CD8-positive, alpha-beta memory T cell (primary cell): ENCODE results near the gene PEX26. TPM values are rescaled to one million over a fixed set of nuclear protein-coding genes. Genes with fewer than 3 reads are reported as not detected.
"Not testable (repeated sequence)": the region's sequence is repeated elsewhere in the genome, so short reads cannot be mapped to it uniquely, and the experiment has no call there.

Experiments used
- CTCF ChIA-PET: fragments of 350-600 bp; sonication (Branson Sonifier 250); formaldehyde crosslinking; loops from one replicate; lab custom pipeline; 2021; ENCODE audit warnings: antibody characterized with exemption; lab: Charles Lee
- POLR2A ChIA-PET: fragments of 350-600 bp; sonication (Branson Sonifier 250); formaldehyde crosslinking; loops from one replicate; lab custom pipeline; 2021; ENCODE audit warnings: antibody characterized with exemption; lab: Charles Lee
- DNase-seq, 5 donors: peaks; one replicate each; pipeline versions ENCODE4 v3.0.0 to v3.0.0-alpha.2; 2020 to 2022; ENCODE audit warnings: mixed read lengths in 1 of 5
- H3K27ac ChIP-seq: one replicate; pipeline ENCODE4 v1.7.0; 2013; ENCODE audit warnings: low read depth, mild to moderate bottlenecking, low read length, moderate library complexity
- H3K27me3 ChIP-seq: 2 replicates; pipeline ENCODE4 v1.7.0; 2013; ENCODE audit warnings: low read length, mild to moderate bottlenecking; ENCODE audit not compliant: insufficient read depth, poor library complexity, severe bottlenecking
- H3K36me3 ChIP-seq: 2 replicates; pipeline ENCODE4 v1.7.0; 2013; ENCODE audit warnings: mild to moderate bottlenecking, low read length, moderate library complexity; ENCODE audit not compliant: insufficient read depth
- H3K4me1 ChIP-seq: 2 replicates; pipeline ENCODE4 v1.7.0; 2013; ENCODE audit warnings: mild to moderate bottlenecking, low read length, moderate library complexity; ENCODE audit not compliant: insufficient read depth
- H3K4me3 ChIP-seq: 2 replicates; pipeline ENCODE4 v1.7.0; 2013; ENCODE audit warnings: mild to moderate bottlenecking, low read length
- H3K9me3 ChIP-seq: 2 replicates; pipeline ENCODE4 v1.7.0; 2013; ENCODE audit warnings: mild to moderate bottlenecking, low read length
- H3K27ac Mint-ChIP-seq, 8 donors: one replicate each; pipeline ENCODE4 v1.8.0; 2020 to 2021; ENCODE audit warnings: mixed read lengths in 8 of 8, mild to moderate bottlenecking in 6 of 8, inconsistent platforms in 3 of 8, moderate library complexity in 3 of 8
- H3K27me3 Mint-ChIP-seq, 2 donors: one replicate each; pipeline ENCODE4 v1.8.0; 2020 to 2021; ENCODE audit warnings: mixed read lengths in 2 of 2, mild to moderate bottlenecking in 1 of 2, moderate library complexity in 1 of 2
- H3K36me3 Mint-ChIP-seq, 3 donors: one replicate each; pipeline ENCODE4 v1.8.0; 2020 to 2021; ENCODE audit warnings: mixed read lengths in 3 of 3, inconsistent platforms in 1 of 3, mild to moderate bottlenecking in 1 of 3
- H3K4me1 Mint-ChIP-seq, 3 donors: one replicate each; pipeline ENCODE4 v1.8.0; 2020 to 2021; ENCODE audit warnings: mixed read lengths in 3 of 3, inconsistent platforms in 1 of 3, mild to moderate bottlenecking in 1 of 3
- H3K4me3 Mint-ChIP-seq, 7 donors: one replicate each; pipeline ENCODE4 v1.8.0; 2020 to 2021; ENCODE audit warnings: mixed read lengths in 7 of 7, mild to moderate bottlenecking in 6 of 7, moderate library complexity in 4 of 7, inconsistent platforms in 2 of 7
- H3K9me3 Mint-ChIP-seq, 5 donors: one replicate each; pipeline ENCODE4 v1.8.0; 2020 to 2022; ENCODE audit warnings: mixed read lengths in 5 of 5, mild to moderate bottlenecking in 3 of 5, moderate library complexity in 2 of 5, inconsistent platforms in 1 of 5
- polyA plus RNA-seq: library from polyadenylated mRNA; unstranded; fragments of 300-500 nt; fragmentation: Illumina TruSeq; gene quantifications from one replicate; pipeline ENCODE4 v1.2.3, GENCODE V29; 2021
- total RNA-seq, 2 experiments: library from RNA; stranded (reverse); gene quantifications; one replicate each; pipeline ENCODE4 v1.2.3, GENCODE V29; 2021

The PEX26 gene
- total and polyA plus RNA-seq, 3 experiments from 2014 or later, result 6.0 to 59.3 (median 56.7) TPM

DNA sequence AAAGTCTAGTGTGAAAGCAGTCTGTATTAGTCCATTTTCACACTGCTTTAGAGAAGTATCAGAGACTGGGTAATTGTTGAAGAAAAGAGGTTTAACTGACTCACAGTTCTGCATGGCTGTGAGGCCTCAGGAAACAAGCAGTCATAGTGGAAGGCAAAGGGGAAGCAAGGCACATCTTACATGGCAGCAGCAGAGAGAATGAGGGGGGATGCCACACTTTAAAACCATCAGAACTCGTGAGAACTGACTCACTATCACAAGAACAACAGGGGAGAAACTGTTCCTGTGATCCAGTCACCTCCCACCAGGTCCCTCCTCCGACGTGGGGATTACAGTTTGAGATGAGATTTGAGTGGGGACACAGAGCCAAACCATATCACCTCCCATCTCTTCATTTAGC lies 19.0 kb downstream of the PEX26 start:
- CTCF ChIA-PET, result no interaction called here
- Histone ChIP-seq H3K27me3 (no peaks in the 10 kb centered on the region), H3K4me1 (no peaks in the 10 kb centered on the region), H3K27ac (no peak overlapping the region), H3K4me3 (no peak overlapping the region), H3K9me3 (no peaks in the 10 kb centered on the region), H3K36me3 (no peaks in the 10 kb centered on the region)
- POLR2A ChIA-PET, result no interaction called here
- H3K4me1 Mint-ChIP-seq, result peaks cover 5 to 10% (median 6%) of the 10 kb centered on the region in 3 donors
- H3K27me3 Mint-ChIP-seq, result no peaks in the 10 kb centered on the region
- H3K9me3 Mint-ChIP-seq, result no peaks in the 10 kb centered on the region
- H3K36me3 Mint-ChIP-seq, result peaks cover 9 to 51% (median 23%) of the 10 kb centered on the region in 3 donors
- no peak for DNase-seq
- H3K27ac Mint-ChIP-seq, result no peak overlapping the region
- H3K4me3 Mint-ChIP-seq, result no peak overlapping the region

DNA sequence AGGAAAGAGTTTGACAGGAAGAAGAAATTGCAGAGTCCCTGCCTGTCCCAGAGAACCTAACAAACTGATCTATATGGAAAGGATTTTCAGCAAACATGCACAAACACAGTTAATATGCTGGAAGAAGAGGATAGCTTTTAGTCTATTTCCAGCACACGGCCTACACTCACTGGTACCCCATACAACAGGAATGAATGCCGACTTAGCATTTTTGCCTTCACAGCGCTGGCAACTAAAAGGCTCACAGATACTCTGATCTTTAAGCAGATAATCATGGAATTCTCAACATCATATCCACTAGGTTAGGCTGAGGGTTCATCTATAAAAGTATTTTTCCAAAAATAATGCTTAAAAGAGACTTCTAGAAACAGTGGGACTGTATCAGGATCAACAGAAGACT lies 23.0 kb downstream of the PEX26 start:
- H3K9me3 ChIP-seq, result no peaks in the 10 kb centered on the region
- H3K4me3 ChIP-seq, result no peak overlapping the region
- Mint-ChIP-seq H3K36me3 (peaks cover 30 to 55% (median 35%) of the 10 kb centered on the region in 3 donors), H3K9me3 (peaks cover under 1 to 5% (median under 1%) of the 10 kb centered on the region in 5 donors), H3K27ac (no peak overlapping the region), H3K27me3 (peaks cover 16 to 22% of the 10 kb centered on the region in 2 donors), H3K4me1 (peaks cover 0 to 4% (median 0%) of the 10 kb centered on the region in 3 donors), H3K4me3 (no peak overlapping the region)
- no peaks in the 10 kb centered on the region for H3K36me3 ChIP-seq
- no peaks in the 10 kb centered on the region for H3K27me3 ChIP-seq
- CTCF ChIA-PET, result no interaction called here
- H3K27ac ChIP-seq, result no peak overlapping the region
- POLR2A ChIA-PET, result no interaction called here
- DNase-seq, result no peak
- no peaks in the 10 kb centered on the region for H3K4me1 ChIP-seq

DNA sequence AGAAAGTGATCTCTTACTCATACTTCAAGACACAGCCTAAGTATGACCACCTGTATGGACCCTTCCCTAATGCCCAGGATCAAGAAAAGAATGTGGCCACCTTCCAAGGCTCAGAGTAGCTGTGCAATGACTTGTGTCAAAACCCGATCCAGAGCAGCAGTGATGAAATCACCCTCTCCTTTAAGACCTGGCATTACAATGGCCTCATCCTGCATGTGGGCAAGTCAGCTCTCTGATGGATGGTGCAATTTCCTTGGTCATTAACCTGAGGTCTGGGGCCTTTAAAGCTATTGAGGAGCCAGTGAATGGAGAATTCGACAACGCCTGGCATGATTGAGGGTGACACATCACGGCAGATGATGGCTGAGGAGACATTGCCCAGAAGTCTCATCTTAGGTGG lies 23.7 kb downstream of the PEX26 start:
- H3K36me3 ChIP-seq, result no peaks in the 10 kb centered on the region
- no peak for DNase-seq
- H3K27me3 Mint-ChIP-seq, result peaks cover 19 to 26% of the 10 kb centered on the region in 2 donors
- H3K27ac Mint-ChIP-seq, result no peak overlapping the region
- H3K4me3 ChIP-seq, result no peak overlapping the region
- no peak overlapping the region for H3K4me3 Mint-ChIP-seq
- peaks cover 27 to 50% (median 39%) of the 10 kb centered on the region in 3 donors for H3K36me3 Mint-ChIP-seq
- H3K4me1 Mint-ChIP-seq, result peaks cover 0 to 4% (median 0%) of the 10 kb centered on the region in 3 donors
- POLR2A ChIA-PET, result no interaction called here
- no peak overlapping the region for H3K27ac ChIP-seq
- no peaks in the 10 kb centered on the region for H3K9me3 ChIP-seq
- H3K4me1 ChIP-seq, result no peaks in the 10 kb centered on the region
- CTCF ChIA-PET, result no interaction called here
- H3K27me3 ChIP-seq, result no peaks in the 10 kb centered on the region
- H3K9me3 Mint-ChIP-seq, result peaks cover 3 to 9% (median 5%) of the 10 kb centered on the region in 5 donors

DNA sequence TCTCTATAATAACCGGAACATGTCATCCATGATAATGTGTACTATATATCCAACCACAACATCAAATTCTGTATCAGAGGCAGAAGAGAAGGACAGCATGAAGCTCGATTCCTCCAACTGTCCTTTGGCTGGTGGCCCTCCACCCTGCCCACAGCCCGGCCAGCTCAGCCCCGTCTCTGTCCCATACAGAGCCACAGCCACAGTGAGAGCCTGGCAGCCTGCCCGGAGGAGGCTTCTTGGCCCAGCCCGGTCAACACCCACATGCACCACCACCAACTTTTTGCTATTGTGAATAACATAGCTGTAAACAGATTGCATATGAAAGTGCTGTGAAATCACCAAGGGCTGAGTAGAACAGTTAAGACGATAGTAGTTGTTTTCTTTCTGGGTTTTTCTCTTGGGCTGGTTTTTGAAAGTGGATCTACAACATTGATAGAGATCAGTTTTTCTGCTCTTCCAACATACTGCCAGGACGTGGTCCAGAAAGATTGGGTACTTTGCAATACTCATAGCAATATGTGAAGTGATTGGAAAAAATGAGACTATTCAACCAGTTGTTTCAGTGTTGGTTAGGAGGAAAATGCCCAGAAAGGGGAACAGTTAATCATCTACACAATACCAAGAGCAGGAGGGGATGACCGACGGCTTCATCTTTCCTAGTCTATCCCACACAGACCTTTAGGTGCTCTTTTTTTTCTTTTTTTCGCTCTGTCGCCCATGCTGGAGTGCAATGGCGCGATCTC lies 25.9 kb downstream of the PEX26 start:
- H3K27ac ChIP-seq, result no peak overlapping the region
- peaks cover 5% of the 10 kb centered on the region for H3K27me3 ChIP-seq
- Mint-ChIP-seq H3K27me3 (peaks cover 30 to 43% of the 10 kb centered on the region in 2 donors), H3K27ac (no peak overlapping the region), H3K9me3 (peaks cover 3 to 15% (median 8%) of the 10 kb centered on the region in 5 donors), H3K4me3 (no peak overlapping the region), H3K4me1 (no peaks in the 10 kb centered on the region), H3K36me3 (peaks cover 26 to 43% (median 38%) of the 10 kb centered on the region in 3 donors)
- H3K36me3 ChIP-seq, result no peaks in the 10 kb centered on the region
- CTCF ChIA-PET, result no interaction called here
- no peak overlapping the region for H3K4me3 ChIP-seq
- no peaks in the 10 kb centered on the region for H3K4me1 ChIP-seq
- DNase-seq, result no peak
- H3K9me3 ChIP-seq, result no peaks in the 10 kb centered on the region
- POLR2A ChIA-PET, result no interaction called here

DNA sequence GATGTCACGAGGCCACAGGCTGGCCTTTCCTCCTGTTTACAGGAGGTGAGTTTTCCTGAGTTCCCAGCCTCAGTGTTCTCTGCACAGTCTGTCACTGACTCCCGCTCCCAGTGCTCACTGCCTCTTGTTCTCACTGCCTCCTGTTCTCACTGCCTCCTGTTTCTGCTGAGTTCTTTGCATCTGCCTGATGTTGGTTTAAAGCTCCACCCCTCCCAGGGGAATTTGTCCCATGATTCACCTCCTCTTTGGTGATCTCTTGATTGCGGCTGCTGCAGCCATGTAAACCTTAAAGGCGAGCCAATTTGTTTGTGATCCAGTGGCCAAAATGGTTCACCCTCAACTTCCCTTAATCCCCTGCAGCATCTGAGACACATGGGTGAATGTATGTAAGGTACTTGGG lies 26.8 kb downstream of the PEX26 start:
- Histone ChIP-seq H3K4me1 (no peaks in the 10 kb centered on the region), H3K36me3 (no peaks in the 10 kb centered on the region), H3K27ac (no peak overlapping the region), H3K9me3 (no peaks in the 10 kb centered on the region), H3K27me3 (peaks cover 5% of the 10 kb centered on the region), H3K4me3 (no peak overlapping the region)
- H3K9me3 Mint-ChIP-seq, result peaks cover 3 to 15% (median 8%) of the 10 kb centered on the region in 5 donors
- POLR2A ChIA-PET, result no interaction called here
- peak overlapping the region in 1 of 8 donors; percentile 17 for H3K27ac Mint-ChIP-seq
- CTCF ChIA-PET, result no interaction called here
- peaks cover 3% of the 10 kb centered on the region in 3 donors for H3K4me1 Mint-ChIP-seq
- no peak overlapping the region for H3K4me3 Mint-ChIP-seq
- H3K27me3 Mint-ChIP-seq, result peaks cover 39 to 47% of the 10 kb centered on the region in 2 donors
- peaks cover 21 to 39% (median 38%) of the 10 kb centered on the region in 3 donors for H3K36me3 Mint-ChIP-seq
- no peak for DNase-seq

DNA sequence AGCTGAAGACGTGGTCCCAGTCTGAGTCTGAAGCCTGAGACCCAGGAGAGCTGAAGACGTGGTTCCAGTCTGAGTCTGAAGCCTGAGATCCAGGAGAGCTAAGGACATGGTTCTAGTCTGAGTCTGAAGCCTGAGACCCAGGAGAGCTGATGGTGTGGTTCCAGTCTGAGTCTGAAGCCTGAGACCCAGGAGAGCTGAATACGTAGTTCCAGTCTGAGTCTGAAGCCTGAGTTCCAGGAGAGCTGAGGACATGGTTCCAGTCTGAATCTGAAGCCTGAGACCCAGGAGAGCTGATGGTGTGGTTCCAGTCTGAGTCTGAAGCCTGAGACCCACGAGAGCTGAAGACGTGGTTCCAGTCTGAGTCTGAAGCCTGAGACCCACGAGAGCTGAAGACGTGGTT lies 28.2 kb downstream of the PEX26 start:
- H3K4me1 ChIP-seq, POLR2A ChIA-PET, H3K4me3 Mint-ChIP-seq, DNase-seq, H3K4me3 ChIP-seq, H3K9me3 ChIP-seq, H3K27ac ChIP-seq, H3K36me3 ChIP-seq, H3K27ac Mint-ChIP-seq: not testable (repeated sequence)
- peaks cover 11% of the 10 kb centered on the region for H3K27me3 ChIP-seq
- H3K4me1 Mint-ChIP-seq, result peaks cover 10 to 15% (median 11%) of the 10 kb centered on the region in 3 donors
- CTCF ChIA-PET, result interaction anchor here (0.5 kb wide), 1 partner anchor 24 kb away, joined by 3 read pairs; no protein-coding TSS in a partner anchor
- H3K36me3 Mint-ChIP-seq, result peaks cover 16 to 38% (median 31%) of the 10 kb centered on the region in 3 donors
- peaks cover 43 to 54% of the 10 kb centered on the region in 2 donors for H3K27me3 Mint-ChIP-seq
- peaks cover 3 to 15% (median 8%) of the 10 kb centered on the region in 5 donors for H3K9me3 Mint-ChIP-seq

DNA sequence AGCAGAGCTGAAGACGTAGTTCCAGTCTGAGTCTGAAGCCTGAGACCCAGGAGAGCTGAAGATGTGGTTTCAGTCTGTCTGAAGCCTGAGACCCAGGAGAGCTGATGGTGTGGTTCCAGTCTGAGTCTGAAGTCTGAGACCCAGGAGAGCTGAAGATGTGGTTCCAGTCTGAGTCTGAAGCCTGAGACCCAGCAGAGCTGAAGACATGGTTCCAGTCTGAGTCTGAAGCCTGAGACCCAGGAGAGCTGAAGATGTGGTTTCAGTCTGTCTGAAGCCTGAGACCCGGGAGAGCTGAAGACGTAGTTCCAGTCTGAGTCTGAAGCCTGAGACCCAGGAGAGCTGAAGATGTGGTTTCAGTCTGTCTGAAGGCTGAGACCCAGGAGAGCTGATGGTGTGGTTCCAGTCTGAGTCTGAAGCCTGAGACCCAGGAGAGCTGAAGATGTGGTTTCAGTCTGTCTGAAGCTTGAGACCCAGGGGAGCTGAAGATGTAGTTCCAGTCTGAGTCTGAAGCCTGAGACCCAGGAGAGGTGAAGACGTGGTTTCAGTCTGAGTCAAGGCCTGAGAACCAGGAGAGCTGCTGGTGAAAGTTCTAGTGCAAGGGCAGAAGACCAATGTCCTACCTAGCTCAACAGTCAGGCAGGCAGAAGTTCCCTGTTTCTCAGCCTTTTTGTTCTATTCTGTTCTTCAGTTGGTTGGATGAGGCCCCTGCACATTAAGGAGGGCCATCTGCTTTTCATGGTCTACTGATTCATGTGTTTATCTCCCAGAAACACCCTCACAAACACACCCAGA lies 29.0 kb downstream of the PEX26 start:
- DNase-seq, H3K36me3 ChIP-seq, H3K27ac ChIP-seq, H3K4me3 ChIP-seq, CTCF ChIA-PET, POLR2A ChIA-PET, H3K9me3 ChIP-seq, H3K4me1 ChIP-seq, H3K4me3 Mint-ChIP-seq: not testable (repeated sequence)
- H3K9me3 Mint-ChIP-seq, result peaks cover 3 to 15% (median 8%) of the 10 kb centered on the region in 5 donors
- peaks cover 12 to 34% (median 24%) of the 10 kb centered on the region in 3 donors for H3K36me3 Mint-ChIP-seq
- peaks cover 43 to 54% of the 10 kb centered on the region in 2 donors for H3K27me3 Mint-ChIP-seq
- peaks cover 10 to 16% (median 11%) of the 10 kb centered on the region in 3 donors for H3K4me1 Mint-ChIP-seq
- peak overlapping the region in 1 of 8 donors; percentile 77 for H3K27ac Mint-ChIP-seq
- H3K27me3 ChIP-seq, result peaks cover 14% of the 10 kb centered on the region

DNA sequence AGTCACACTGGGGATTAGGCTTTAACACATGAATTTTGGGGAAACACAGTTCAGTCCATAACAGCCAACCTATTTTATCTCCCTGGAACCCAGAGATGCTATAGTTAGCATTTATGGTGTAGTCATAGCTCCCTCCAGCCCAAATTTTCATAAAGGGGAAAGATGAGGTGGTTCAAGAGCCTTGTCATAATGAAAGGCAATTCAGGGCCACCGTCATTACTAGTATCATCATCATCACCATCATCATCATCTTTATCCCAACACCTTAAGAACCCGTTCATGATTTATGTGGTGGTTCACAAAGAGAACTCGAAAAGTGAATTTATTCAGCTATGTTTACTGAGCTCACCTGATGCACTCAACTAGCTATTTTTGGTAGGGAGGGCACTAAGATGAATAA lies 30.4 kb downstream of the PEX26 start:
- Mint-ChIP-seq H3K9me3 (peaks cover 3 to 15% (median 8%) of the 10 kb centered on the region in 5 donors), H3K27ac (no peak overlapping the region), H3K4me1 (peaks cover 10 to 17% (median 11%) of the 10 kb centered on the region in 3 donors), H3K36me3 (peaks cover 6 to 28% (median 14%) of the 10 kb centered on the region in 3 donors), H3K27me3 (peaks cover 44 to 51% of the 10 kb centered on the region in 2 donors), H3K4me3 (no peak overlapping the region)
- POLR2A ChIA-PET, result no interaction called here
- Histone ChIP-seq H3K27ac (no peak overlapping the region), H3K9me3 (no peaks in the 10 kb centered on the region), H3K4me3 (no peak overlapping the region), H3K4me1 (peaks cover 7% of the 10 kb centered on the region), H3K27me3 (peaks cover 14% of the 10 kb centered on the region), H3K36me3 (no peaks in the 10 kb centered on the region)
- no peak for DNase-seq
- CTCF ChIA-PET, result no interaction called here
